ENCODE results near the gene FXYD6. TPM values are rescaled to one million over a fixed set of nuclear protein-coding genes. Genes with fewer than 3 reads are reported as not detected.

FXYD6 gene
- total and polyA plus RNA-seq, 9 of the 15 experiments (the other 6 are each of a cell fraction or from before 2014, with no cell fraction given): 0.07 to 0.35 TPM; not detected in 7

GRCh38 chr11:117835576-117835975 is 40.9 kb downstream of the FXYD6 start:
- Histone ChIP-seq H3K27me3 (ENCODE audit: control insufficient read depth in 2 of 2, insufficient read depth in 2 of 2, low read length in 2 of 2) (peaks cover 36 to 96% of the 10 kb centered on the region in 2 experiments; a peak in 4 of 5 replicates), H3K9me1 (ENCODE audit: control insufficient read depth, insufficient read depth, low read length) (peaks cover 3% of the 10 kb centered on the region), H3K4me3 (no peak overlapping the region), H2AFZ (ENCODE audit: low read depth, low read length) (no peak overlapping the region), H3K9me3 (replicated peaks; ENCODE audit: control insufficient read depth, insufficient read depth, low read depth, low read length) (no peaks in the 10 kb centered on the region), H3K27ac (ENCODE audit: extremely low read depth, low read depth, low read length) (no peak overlapping the region), H3K79me2 (ENCODE audit: control insufficient read depth, insufficient read depth, low read length) (no peaks in the 10 kb centered on the region), H3K36me3 (ENCODE audit: control insufficient read depth, insufficient read depth, low read length) (no peaks in the 10 kb centered on the region), H3K9ac (ENCODE audit: insufficient read depth in 1 of 2, low read depth in 2 of 2, low read length in 2 of 2) (no peak overlapping the region), H4K20me1 (replicated peaks; ENCODE audit: control insufficient read depth, insufficient read depth, low read length) (peaks cover 10% of the 10 kb centered on the region; the same call in 1 of the 2 replicates), H3K4me1 (replicated peaks in 1 of 2; ENCODE audit: control insufficient read depth in 2 of 2, insufficient read depth in 2 of 2, low read length in 2 of 2) (no peaks in the 10 kb centered on the region; a peak in 1 of 5 replicates), H3K4me2 (ENCODE audit: insufficient read depth, low read length) (no peak overlapping the region)
- BruUV-seq (replicated peaks): no TSS peak
- TF ChIP-seq ZNF197 (CRISPR knock-in tag; IDR thresholded peaks at IDR 0.05; ENCODE audit: low read depth) (no peak), ZNF785 (CRISPR knock-in tag; IDR thresholded peaks at IDR 0.05) (no peak)
- POLR2A ChIA-PET: interaction anchor here (0.6 kb wide), 1 partner anchor 81 kb away, joined by 3 read pairs; no protein-coding TSS in a partner anchor
- FAIRE-seq (no peak), ATAC-seq (no peak), DNase-seq (ENCODE audit: extremely low read depth in 1 of 4, low spot score in 3 of 4) (no peak)
- CTCF ChIA-PET (ENCODE audit: low intra/inter-chr PET ratio): no interaction called here
- intact Hi-C loops (cut with micrococcal nuclease) (no loop called here), in situ Hi-C loops (cut with MboI) (no loop called here)
- 3% methylated on average over 8 of the region's 8 CpGs for WGBS (ENCODE audit: insufficient coverage, low coverage, missing lambda C conversion rate)

GRCh38 chr11:117834838-117835443 is 41.5 kb downstream of the FXYD6 start:
- WGBS (ENCODE audit: insufficient coverage, low coverage, missing lambda C conversion rate): 9% methylated on average over 17 of the region's 17 CpGs
- intact Hi-C loops (cut with micrococcal nuclease): no loop called here
- H3K27me3 ChIP-seq (ENCODE audit: control insufficient read depth in 2 of 2, insufficient read depth in 2 of 2, low read length in 2 of 2): peaks cover 40 to 96% of the 10 kb centered on the region in 2 experiments; a peak in 4 of 5 replicates
- no peak overlapping the region for H3K4me3 ChIP-seq
- H2AFZ ChIP-seq (ENCODE audit: low read depth, low read length): no peak overlapping the region
- CTCF ChIA-PET (ENCODE audit: low intra/inter-chr PET ratio): no interaction called here
- in situ Hi-C loops (cut with MboI): no loop called here
- peaks cover 6% of the 10 kb centered on the region; the same call in 1 of the 2 replicates for H4K20me1 ChIP-seq (replicated peaks; ENCODE audit: control insufficient read depth, insufficient read depth, low read length)
- H3K9me1 ChIP-seq (ENCODE audit: control insufficient read depth, insufficient read depth, low read length): peaks cover 3% of the 10 kb centered on the region
- no TSS peak for BruUV-seq (replicated peaks)
- no peaks in the 10 kb centered on the region for H3K36me3 ChIP-seq (ENCODE audit: control insufficient read depth, insufficient read depth, low read length)
- DNase-seq (ENCODE audit: extremely low read depth in 1 of 4, low spot score in 3 of 4): no peak
- H3K4me1 ChIP-seq (replicated peaks in 1 of 2; ENCODE audit: control insufficient read depth in 2 of 2, insufficient read depth in 2 of 2, low read length in 2 of 2): no peaks in the 10 kb centered on the region; a peak in 1 of 5 replicates
- ATAC-seq: no peak
- no peak overlapping the region for H3K9ac ChIP-seq (ENCODE audit: insufficient read depth in 1 of 2, low read depth in 2 of 2, low read length in 2 of 2)
- H3K4me2 ChIP-seq (ENCODE audit: insufficient read depth, low read length): no peak overlapping the region
- H3K27ac ChIP-seq (ENCODE audit: extremely low read depth, low read depth, low read length): no peak overlapping the region
- POLR2A ChIA-PET: no interaction called here
- no peaks in the 10 kb centered on the region for H3K79me2 ChIP-seq (ENCODE audit: control insufficient read depth, insufficient read depth, low read length)
- no peak for FAIRE-seq
- no peaks in the 10 kb centered on the region for H3K9me3 ChIP-seq (replicated peaks; ENCODE audit: control insufficient read depth, insufficient read depth, low read depth, low read length)
- TF ChIP-seq ZBTB8A (IDR thresholded peaks at IDR 0.05; ENCODE audit: partially characterized antibody): no peak
- TF ChIP-seq ZNF696 (CRISPR knock-in tag; conservative IDR thresholded peaks at IDR 0.05): no peak
- no peak for TF ChIP-seq ZNF124 (CRISPR knock-in tag; IDR thresholded peaks at IDR 0.05)
- TF ChIP-seq ZNF212 (CRISPR knock-in tag; IDR thresholded peaks at IDR 0.05): no peak
- TF ChIP-seq ZNF239 (CRISPR knock-in tag; IDR thresholded peaks at IDR 0.05): no peak
- TF ChIP-seq MEIS2 (IDR thresholded peaks at IDR 0.05; ENCODE audit: partially characterized antibody): no peak
- no peak for TF ChIP-seq ZNF609 (CRISPR knock-in tag; IDR thresholded peaks at IDR 0.05; ENCODE audit: borderline replicate concordance)
- TF ChIP-seq DACH1 (IDR thresholded peaks at IDR 0.05; ENCODE audit: partially characterized antibody): no peak
- no peak for TF ChIP-seq IFI16 (CRISPR knock-in tag; IDR thresholded peaks at IDR 0.05)
- no peak for TF ChIP-seq SMAD4 (CRISPR knock-in tag; conservative IDR thresholded peaks at IDR 0.05)

Data from K562 (cell line).